HAP-1 (cell line): Measurements from ENCODE around the gene ACADM.
"Not testable (repeated sequence)": the region's sequence is repeated elsewhere in the genome, so short reads cannot be mapped to it uniquely, and the experiment has no call there.

ENCODE experiments used
- DNase-seq, 2 experiments: peaks; one replicate each; pipeline ENCODE4 v3.0.0-alpha.2; 2016 to 2020; ENCODE audit warnings: low spot score in 2 of 2
- H3K27me3 ChIP-seq: fragments of 250-450 bp; sonication (Bioruptor Pico); 2 replicates; pipeline ENCODE4 v1.5.1; 2020; ENCODE audit warnings: low read depth, mild to moderate bottlenecking, moderate library complexity
- H3K36me3 ChIP-seq: fragments of 250-450 bp; sonication (Bioruptor Pico); replicated peaks from 2 replicates; pipeline ENCODE4 v1.5.1; 2020; ENCODE audit warnings: mild to moderate bottlenecking
- H3K4me1 ChIP-seq: fragments of 250-450 bp; sonication (Bioruptor Pico); 2 replicates; pipeline ENCODE4 v1.5.1; 2020; ENCODE audit warnings: mild to moderate bottlenecking
- H3K4me3 ChIP-seq: fragments of 250-450 bp; sonication (Bioruptor Pico); 2 replicates; pipeline ENCODE4 v1.5.1; 2020; ENCODE audit warnings: mild to moderate bottlenecking, moderate library complexity
- H3K9me3 ChIP-seq: fragments of 250-450 bp; sonication (Bioruptor Pico); 2 replicates; pipeline ENCODE4 v1.5.1; 2020; ENCODE audit warnings: mild to moderate bottlenecking, moderate library complexity
- in situ Hi-C: fragments of 300-500 bp; cut with MboI; formaldehyde crosslinking; loops from 3 replicates; pipeline ENCODE4 v1.14.3; 2020; ENCODE audit warnings: low sequenced_read_pairs, inconsistent platforms, mixed read lengths

ACADM gene

GRCh38 chr1:75787524-75787923 is 63.0 kb downstream of the ACADM start:
- no peaks in the 10 kb centered on the region for H3K9me3 ChIP-seq
- H3K4me1 ChIP-seq, result peaks cover 26% of the 10 kb centered on the region
- DNase-seq, result no peak
- peaks cover 59% of the 10 kb centered on the region for H3K36me3 ChIP-seq
- in situ Hi-C loops, result no loop called here
- no peaks in the 10 kb centered on the region for H3K27me3 ChIP-seq
- H3K4me3 ChIP-seq, result peak overlapping the region; percentile 61

- H3K36me3 ChIP-seq, result peaks cover 84% of the 10 kb centered on the region
- DNase-seq, result no peak
- no peaks in the 10 kb centered on the region for H3K9me3 ChIP-seq
- in situ Hi-C loops, result loop anchor here (10.0 kb wide), 1 partner anchor 65 kb away; the partner anchor contains the start of gene ACADM
- H3K4me1 ChIP-seq, result peaks cover 24% of the 10 kb centered on the region
- peak overlapping the region; percentile 61 for H3K4me3 ChIP-seq
- no peaks in the 10 kb centered on the region; the same call in 1 of the 2 replicates for H3K27me3 ChIP-seq
These were observed 65.5 kb downstream of the ACADM start for GRCh38 chr1:75789988-75790387.

DNA sequence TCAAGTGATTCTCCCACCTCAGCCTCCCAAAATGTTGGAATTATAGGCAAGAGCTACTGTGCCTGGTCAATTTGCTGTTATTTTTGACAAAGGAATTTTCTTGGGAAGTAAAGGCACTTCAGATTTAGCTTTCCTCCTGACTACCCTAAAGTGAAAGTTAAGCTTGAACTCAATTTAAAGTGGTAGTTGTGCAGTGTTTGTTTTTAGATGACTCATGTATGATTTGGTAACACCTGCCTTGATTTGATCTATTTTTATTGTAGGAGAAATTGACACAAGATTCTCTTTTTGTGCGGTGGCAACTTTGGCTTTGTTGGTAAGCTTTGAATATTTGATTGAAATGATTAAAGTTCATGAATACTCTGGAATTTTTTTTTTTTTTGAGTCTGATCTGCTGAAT is 66.5 kb downstream of the ACADM start:
- Histone ChIP-seq H3K36me3 (peaks cover 94% of the 10 kb centered on the region), H3K9me3 (no peaks in the 10 kb centered on the region), H3K4me3 (peak overlapping the region; percentile 61), H3K4me1 (peaks cover 20% of the 10 kb centered on the region), H3K27me3 (no peaks in the 10 kb centered on the region; the same call in 1 of the 2 replicates)
- no peak for DNase-seq
- in situ Hi-C loops, result loop anchor here (10.0 kb wide), 1 partner anchor 66 kb away; the partner anchor contains the start of gene ACADM

GRCh38 chr1:75792091-75792490 is 67.6 kb downstream of the ACADM start:
- H3K4me1 ChIP-seq, result peaks cover 20% of the 10 kb centered on the region
- in situ Hi-C loops, result loop anchor here (10.0 kb wide), 1 partner anchor 67 kb away; the partner anchor contains the start of gene ACADM
- no peaks in the 10 kb centered on the region for H3K9me3 ChIP-seq
- no peak overlapping the region for H3K4me3 ChIP-seq
- peaks cover 94% of the 10 kb centered on the region for H3K36me3 ChIP-seq
- peak; percentile 72 to 77 for DNase-seq
- H3K27me3 ChIP-seq, result no peaks in the 10 kb centered on the region; the same call in 1 of the 2 replicates

GRCh38 chr1:75794382-75794781 is 69.9 kb downstream of the ACADM start:
- Histone ChIP-seq H3K36me3 (peaks cover 71% of the 10 kb centered on the region), H3K27me3 (no peaks in the 10 kb centered on the region; the same call in 1 of the 2 replicates), H3K4me1 (peaks cover 20% of the 10 kb centered on the region), H3K4me3 (no peak overlapping the region), H3K9me3 (no peaks in the 10 kb centered on the region)
- no peak for DNase-seq
- in situ Hi-C loops, result loop anchor here (10.0 kb wide), 1 partner anchor 70 kb away; the partner anchor contains the start of gene ACADM

- DNase-seq, result no peak
- in situ Hi-C loops, result loop anchor here (10.0 kb wide), 1 partner anchor 71 kb away; the partner anchor contains the start of gene ACADM
- no peaks in the 10 kb centered on the region; the same call in 1 of the 2 replicates for H3K27me3 ChIP-seq
- H3K4me1 ChIP-seq, result peaks cover 13% of the 10 kb centered on the region
- H3K36me3 ChIP-seq, result peaks cover 58% of the 10 kb centered on the region
- no peaks in the 10 kb centered on the region for H3K9me3 ChIP-seq
- H3K4me3 ChIP-seq, result no peak overlapping the region
These were observed 71.2 kb downstream of the ACADM start for GRCh38 chr1:75795703-75796193.

DNA sequence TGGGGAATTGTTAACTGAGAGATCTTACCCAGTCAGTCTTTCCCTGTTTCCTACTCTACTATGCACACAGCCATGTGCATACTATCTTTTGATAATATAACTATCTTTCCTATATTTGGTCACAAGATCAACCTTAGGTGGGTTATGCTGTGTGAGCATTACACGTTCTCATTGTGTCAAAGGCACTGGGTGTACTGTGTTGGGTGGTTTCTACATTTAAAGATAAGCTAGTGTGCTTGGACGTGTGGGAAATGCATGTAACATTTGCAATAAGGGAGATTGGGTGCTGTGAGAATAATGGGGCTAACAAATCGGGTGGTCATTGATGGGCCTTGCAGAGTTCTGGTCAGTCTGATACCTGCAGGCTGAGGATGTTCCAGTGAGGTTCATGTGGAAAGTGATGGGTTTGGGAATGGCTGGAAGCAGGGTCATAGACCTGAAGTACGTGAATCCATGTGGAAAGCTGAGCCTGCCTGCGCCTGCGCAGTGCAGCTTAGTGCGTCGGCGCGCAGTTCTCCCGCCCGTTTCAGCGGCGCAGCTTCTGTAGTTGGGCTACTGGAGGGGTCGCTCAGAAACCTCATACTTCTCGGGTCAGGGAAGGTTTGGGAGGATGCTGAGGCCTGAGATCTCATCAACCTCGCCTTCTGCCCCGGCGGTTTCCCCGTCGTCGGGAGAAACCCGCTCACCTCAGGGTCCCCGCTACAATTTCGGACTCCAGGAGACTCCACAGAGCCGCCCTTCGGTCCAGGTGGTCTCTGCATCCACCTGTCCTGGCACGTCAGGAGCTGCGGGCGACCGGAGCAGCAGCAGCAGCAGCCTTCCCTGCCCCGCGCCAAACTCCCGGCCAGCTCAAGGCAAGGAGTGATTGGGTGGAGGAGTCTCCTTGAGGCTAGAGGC is 72.1 kb downstream of the ACADM start, which contains the start of gene MSH4:
Gene MSH4 (plus strand): TSS at position 507 of the 897 bp plus-strand sequence. CDS start 104 bp downstream, at position 611.
- H3K9me3 ChIP-seq, result no peaks in the 10 kb centered on the region
- H3K4me1 ChIP-seq, result peaks cover 10% of the 10 kb centered on the region
- no peak within 1 kb of the TSS for H3K4me3 ChIP-seq
- peaks cover 49% of the 10 kb centered on the region for H3K36me3 ChIP-seq
- no peaks in the 10 kb centered on the region; the same call in 1 of the 2 replicates for H3K27me3 ChIP-seq
- in situ Hi-C loops, result loop anchor here (10.0 kb wide), 1 partner anchor 72 kb away; the partner anchor contains the start of gene ACADM
- DNase-seq, result peak in 1 of 2 experiments; percentile 49

DNA sequence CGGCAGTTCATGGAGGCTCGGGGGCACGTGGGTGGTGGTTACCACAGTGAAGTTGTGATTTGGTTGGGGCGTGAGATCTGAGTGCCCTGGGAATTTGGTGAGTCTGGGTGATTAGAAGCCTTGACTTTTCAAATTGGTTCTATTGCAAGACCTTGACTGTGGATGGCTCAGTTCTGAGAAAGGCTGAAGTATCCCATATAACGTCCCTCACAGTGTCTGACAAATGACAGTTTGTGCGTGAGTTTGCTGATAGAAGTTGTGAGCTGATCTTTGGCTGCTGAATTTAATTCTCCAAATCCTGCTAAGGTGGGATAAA is 72.7 kb downstream of the ACADM start:
- in situ Hi-C loops, result loop anchor here (10.0 kb wide), 1 partner anchor 72 kb away; the partner anchor contains the start of gene ACADM
- H3K27me3 ChIP-seq, result no peaks in the 10 kb centered on the region; the same call in 1 of the 2 replicates
- H3K4me1 ChIP-seq, result peaks cover 7% of the 10 kb centered on the region
- H3K9me3 ChIP-seq, result no peaks in the 10 kb centered on the region
- no peak for DNase-seq
- H3K36me3 ChIP-seq, result peaks cover 44% of the 10 kb centered on the region
- H3K4me3 ChIP-seq, result no peak overlapping the region

- no peak for DNase-seq
- Histone ChIP-seq H3K4me3 (no peak overlapping the region), H3K36me3 (peaks cover 39% of the 10 kb centered on the region), H3K4me1 (peaks cover 2% of the 10 kb centered on the region; the same call in 1 of the 2 replicates), H3K27me3 (no peaks in the 10 kb centered on the region; the same call in 1 of the 2 replicates), H3K9me3 (no peaks in the 10 kb centered on the region)
- in situ Hi-C loops, result loop anchor here (10.0 kb wide), 1 partner anchor 73 kb away; the partner anchor contains the start of gene ACADM
These were observed 73.2 kb downstream of the ACADM start for GRCh38 chr1:75797606-75798216.

GRCh38 chr1:75801480-75801879 is 77.0 kb downstream of the ACADM start:
- H3K4me1 ChIP-seq, H3K36me3 ChIP-seq, DNase-seq, H3K9me3 ChIP-seq, H3K27me3 ChIP-seq, in situ Hi-C loops, H3K4me3 ChIP-seq: not testable (repeated sequence)

DNA sequence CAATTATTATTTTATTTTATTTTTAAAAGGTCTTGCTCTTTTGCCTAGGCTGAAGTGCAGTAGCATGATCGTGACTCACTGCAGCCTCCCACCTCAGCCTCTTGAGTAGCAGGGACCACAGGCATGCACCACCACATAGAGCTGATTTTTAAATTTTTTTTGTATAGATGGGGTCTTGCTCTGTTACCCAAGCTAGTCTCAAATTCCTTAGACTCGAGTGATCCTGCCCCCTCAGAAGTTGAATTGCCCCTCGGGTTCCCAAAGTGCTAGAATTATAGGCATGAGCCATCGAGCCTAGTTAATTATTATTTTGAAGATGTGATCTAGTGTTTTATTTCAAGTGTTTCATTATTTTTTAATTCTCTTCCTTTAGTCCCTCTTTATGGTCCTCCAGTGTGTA is 84.4 kb downstream of the ACADM start:
- in situ Hi-C loops, result no loop called here
- no peak overlapping the region for H3K4me3 ChIP-seq
- no peaks in the 10 kb centered on the region for H3K36me3 ChIP-seq
- no peak for DNase-seq
- H3K9me3 ChIP-seq, result no peaks in the 10 kb centered on the region
- H3K4me1 ChIP-seq, result no peaks in the 10 kb centered on the region
- no peaks in the 10 kb centered on the region for H3K27me3 ChIP-seq

DNA sequence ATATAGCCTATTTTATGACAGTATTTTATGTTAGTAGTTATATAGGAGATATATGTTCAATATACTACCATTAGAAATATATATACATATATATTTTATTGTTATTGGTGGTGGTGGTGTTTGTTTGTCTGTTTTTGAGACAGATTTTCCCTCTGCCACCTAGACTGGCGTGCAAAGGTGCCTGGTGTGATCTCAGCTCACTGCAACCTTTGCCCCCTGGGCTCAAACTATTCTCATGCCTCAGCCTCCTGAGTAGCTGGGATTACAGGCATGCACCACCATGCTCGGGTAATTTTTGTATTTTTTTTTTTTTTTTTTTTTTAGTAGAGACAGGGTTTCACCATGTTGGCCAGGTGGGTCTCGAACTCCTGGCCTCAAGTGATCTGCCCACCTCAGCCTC is 85.6 kb downstream of the ACADM start:
- H3K4me1 ChIP-seq, H3K36me3 ChIP-seq, DNase-seq, H3K9me3 ChIP-seq, H3K27me3 ChIP-seq, in situ Hi-C loops, H3K4me3 ChIP-seq: not testable (repeated sequence)

DNA sequence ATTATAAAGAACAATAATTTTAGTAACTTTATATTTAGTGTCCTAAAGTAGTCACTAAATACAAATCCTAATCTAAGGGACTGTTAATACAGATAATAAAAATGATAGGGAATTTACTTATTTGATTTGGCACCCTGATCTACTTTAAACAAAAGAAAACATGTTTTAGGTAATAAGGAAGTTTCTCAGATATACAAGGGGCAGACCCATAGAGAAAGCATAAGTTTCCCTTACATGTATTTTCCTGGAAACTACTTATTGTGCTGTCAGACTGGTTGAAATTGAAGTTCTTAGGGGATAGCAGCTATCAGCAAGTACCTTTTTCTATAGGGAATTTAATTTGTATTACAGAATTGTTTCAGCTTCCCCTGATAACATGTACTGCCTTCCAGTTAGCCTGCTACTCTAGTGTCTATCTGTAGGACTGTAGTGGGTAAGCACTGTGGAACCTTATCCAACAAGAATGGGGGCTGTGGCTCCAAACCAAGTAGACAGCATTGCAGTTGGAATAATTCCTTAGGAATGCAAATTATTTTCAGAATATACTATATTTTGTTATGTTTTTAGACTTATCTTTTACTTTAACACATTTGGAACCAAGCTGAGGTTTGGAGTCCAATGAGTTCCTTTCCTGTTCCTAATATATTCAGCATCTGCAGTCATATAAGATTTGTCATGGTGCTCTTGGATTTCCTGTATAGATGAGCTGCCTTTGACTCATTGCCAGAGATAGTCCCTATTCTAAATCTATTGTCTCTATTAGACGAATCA is 86.9 kb downstream of the ACADM start:
- in situ Hi-C loops, result no loop called here
- 0 out of 2 replicates have a peak, but pooled peaks cover 4% of the 10 kb centered on the region for H3K27me3 ChIP-seq
- no peak for DNase-seq
- no peak overlapping the region for H3K4me3 ChIP-seq
- no peaks in the 10 kb centered on the region for H3K36me3 ChIP-seq
- no peaks in the 10 kb centered on the region for H3K9me3 ChIP-seq
- H3K4me1 ChIP-seq, result no peaks in the 10 kb centered on the region
